HCT116 (cell line): Measurements from ENCODE around the gene FAM193B. TPM values are rescaled to one million over a fixed set of nuclear protein-coding genes. Genes with fewer than 3 reads are reported as not detected.

ENCODE experiments used
- ATAC-seq: fragments of 200-7000 bp; cut with Tn5 transposase; 2 replicates; pipeline ENCODE4 v1.9.1; 2020; ENCODE audit warnings: mild to moderate bottlenecking, moderate library complexity
- Bru-seq: library from RNA; stranded (reverse); fragments of 400-500 nt; gene quantifications from one replicate; lab custom pipeline; 2021; lab: Mats Ljungman, UMichigan
- BruChase-seq, 2 experiments: library from RNA; stranded (reverse); fragments of 400-500 nt; gene quantifications; one replicate each; lab custom pipeline; 2021; lab: Mats Ljungman, UMichigan
- BruUV-seq: library from RNA; stranded (reverse); fragments of 400-500 nt; replicated peaks from 2 replicates; lab custom pipeline; 2021; lab: Mats Ljungman, UMichigan
- CTCF ChIA-PET: fragments of 300-600 bp; sonication (Branson Sonifier 250); formaldehyde crosslinking; loops from one replicate; lab custom pipeline; 2021; ENCODE audit warnings: antibody characterized with exemption; lab: Charles Lee
- POLR2A ChIA-PET: fragments of 300-600, 350-600 bp; sonication (Branson Sonifier 250); formaldehyde crosslinking; loops from one replicate; lab custom pipeline; 2021; ENCODE audit warnings: antibody characterized with exemption; lab: Charles Lee
- RAD21 ChIA-PET, 2 experiments: fragments of 300-600 bp; sonication (Branson Sonifier 250); formaldehyde crosslinking; loops; one replicate each; lab custom pipeline; 2023; ENCODE audit warnings: low total read pairs in 2 of 2; ENCODE audit not compliant: uncharacterized antibody in 2 of 2, unreplicated experiment in 2 of 2, low non-redundant PET in 1 of 2; lab: Charles Lee
- DNase-seq: peaks from one replicate; pipeline ENCODE4 v3.0.0-alpha.2; 2010; ENCODE audit warnings: low read depth, low spot score
- H2AFZ ChIP-seq: fragments of 200-600 bp; shearing (Covaris generic), sonication (generic); 2 replicates; pipeline ENCODE4 v1.6.1; 2017; ENCODE audit warnings: low read depth, mixed run types, mixed read lengths, antibody characterized with exemption, low read length; ENCODE audit not compliant: poor library complexity, severe bottlenecking
- H3K27ac ChIP-seq: 2 replicates; pipeline ENCODE4 v1.5.1; 2012; ENCODE audit warnings: low read depth, low read length
- H3K27me3 ChIP-seq: fragments of 200-600 bp; sonication (generic); 2 replicates; pipeline ENCODE4 v1.6.1; 2016; ENCODE audit warnings: mixed run types, low read length, mixed read lengths; ENCODE audit not compliant: insufficient read depth
- H3K36me3 ChIP-seq, 2 experiments: fragments of 200-500 bp in 1 of 2; fragments of 200-600 bp in 1 of 2; sonication (Bioruptor generic) in 1 of 2; sonication (generic) in 1 of 2; 2 replicates each; pipeline versions ENCODE4 v1.5.1 to v1.6.1; 2014 to 2016; ENCODE audit warnings: low read length in 2 of 2, inconsistent platforms in 1 of 2, mixed read lengths in 1 of 2, mixed run types in 1 of 2; ENCODE audit not compliant: insufficient read depth in 2 of 2, control insufficient read depth in 1 of 2
- H3K4me1 ChIP-seq, 2 experiments: fragments of 200-600 bp in 1 of 2; sonication (generic) in 1 of 2; 2 replicates each; pipeline versions ENCODE4 v1.5.1 to v1.6.1; 2012 to 2017; ENCODE audit warnings: low read length in 2 of 2, inconsistent platforms in 1 of 2, mild to moderate bottlenecking in 1 of 2, mixed read lengths in 1 of 2, mixed run types in 1 of 2, moderate library complexity in 1 of 2; ENCODE audit not compliant: insufficient read depth in 2 of 2, control insufficient read depth in 1 of 2
- H3K4me2 ChIP-seq: fragments of 200-600 bp; sonication (generic); 2 replicates; pipeline ENCODE4 v1.6.1; 2017; ENCODE audit warnings: mixed run types, low read length, mixed read lengths
- H3K4me3 ChIP-seq, 2 experiments: fragments of 200-600 bp in 1 of 2; sonication (generic) in 1 of 2; replicated peaks in 1 of 2; 2 replicates each; pipeline ENCODE4 v1.5.1; 2011 to 2016; ENCODE audit warnings: low read length in 2 of 2, control low read depth in 1 of 2, low read depth in 1 of 2, mild to moderate bottlenecking in 1 of 2, mixed read lengths in 1 of 2, mixed run types in 1 of 2
- H3K79me2 ChIP-seq: fragments of 200-600 bp; sonication (generic); 2 replicates; pipeline ENCODE4 v1.6.1; 2017; ENCODE audit warnings: mild to moderate bottlenecking, mixed run types, low read length, moderate library complexity, mixed read lengths; ENCODE audit not compliant: insufficient read depth
- H3K9ac ChIP-seq: fragments of 200-600 bp; sonication (generic); 2 replicates; pipeline ENCODE4 v1.6.1; 2016; ENCODE audit warnings: low read length, mixed read lengths
- H3K9me2 ChIP-seq: fragments of 200-600 bp; sonication (generic), shearing (Covaris generic); 2 replicates; pipeline ENCODE4 v1.6.1; 2017; ENCODE audit warnings: mixed run types, mild to moderate bottlenecking, moderate library complexity; ENCODE audit not compliant: insufficient read depth
- H3K9me3 ChIP-seq, 2 experiments: fragments of 200-500 bp in 1 of 2; fragments of 200-600 bp in 1 of 2; sonication (Bioruptor generic) in 1 of 2; sonication (generic) in 1 of 2; 2 replicates each; pipeline ENCODE4 v1.6.1; 2014 to 2017; ENCODE audit warnings: low read length in 2 of 2, mixed read lengths in 2 of 2, inconsistent platforms in 1 of 2, low read depth in 1 of 2, mild to moderate bottlenecking in 1 of 2, mixed run types in 1 of 2, moderate library complexity in 1 of 2; ENCODE audit not compliant: control insufficient read depth in 1 of 2, insufficient read depth in 1 of 2
- H4K20me1 ChIP-seq: fragments of 200-600 bp; sonication (generic), shearing (Covaris generic); 2 replicates; pipeline ENCODE4 v1.6.1; 2017; ENCODE audit warnings: mixed run types, mild to moderate bottlenecking, moderate library complexity; ENCODE audit not compliant: insufficient read depth
- CBX3 ChIP-seq: IDR thresholded peaks from 2 replicates; pipeline ENCODE4 v1.6.1; 2012; ENCODE audit warnings: low read depth
- CEBPB ChIP-seq: IDR thresholded peaks from 2 replicates; pipeline ENCODE4 v1.6.1; 2012; ENCODE audit warnings: low read depth
- EGR1 ChIP-seq: IDR thresholded peaks from 2 replicates; pipeline ENCODE4 v1.6.1; 2012; ENCODE audit warnings: low read depth
- ELF1 ChIP-seq: IDR thresholded peaks from 2 replicates; pipeline ENCODE4 v1.6.1; 2012; ENCODE audit warnings: low read depth, borderline replicate concordance
- EZH2 ChIP-seq: fragments of 200-600 bp; sonication (generic); IDR thresholded peaks from 2 replicates; pipeline ENCODE4 v1.6.1; 2017; ENCODE audit warnings: antibody characterized with exemption, mixed run types
- EZH2phosphoT487 ChIP-seq: fragments of 200-600 bp; IDR thresholded peaks from 2 replicates; pipeline ENCODE4 v1.6.1; 2018; ENCODE audit warnings: antibody characterized with exemption, borderline replicate concordance
- FOSL1 ChIP-seq: IDR thresholded peaks from 2 replicates; pipeline ENCODE4 v1.6.1; 2012; ENCODE audit warnings: low read depth
- JUND ChIP-seq: IDR thresholded peaks from 2 replicates; pipeline ENCODE4 v1.6.1; 2012
- POLR2A ChIP-seq: IDR thresholded peaks from 2 replicates; pipeline ENCODE4 v1.7.0; 2011; ENCODE audit warnings: borderline replicate concordance; ENCODE audit not compliant: insufficient read depth, insufficient read length; ENCODE audit errors: extremely low read depth
- POLR2AphosphoS5 ChIP-seq: IDR thresholded peaks from 2 replicates; pipeline ENCODE4 v1.6.1; 2011; ENCODE audit warnings: mild to moderate bottlenecking, low read depth, low read length, moderate library complexity
- RAD21 ChIP-seq: IDR thresholded peaks from 2 replicates; pipeline ENCODE4 v1.6.1; 2012; ENCODE audit warnings: low read depth, mild to moderate bottlenecking
- SIN3A ChIP-seq: IDR thresholded peaks from 2 replicates; pipeline ENCODE4 v1.6.1; 2012; ENCODE audit warnings: low read depth
- YY1 ChIP-seq: IDR thresholded peaks from 2 replicates; pipeline ENCODE4 v1.6.1; 2011; ENCODE audit warnings: low read length, low read depth, moderate library complexity, mild to moderate bottlenecking; ENCODE audit not compliant: insufficient replicate concordance; ENCODE audit errors: extremely low read depth
- ZFX ChIP-seq: fragments of 450-650 bp; IDR thresholded peaks from 2 replicates; pipeline ENCODE4 v1.6.1; 2017
- intact Hi-C: fragments of 100-400 bp; cut with micrococcal nuclease; formaldehyde crosslinking; loops from 2 replicates; pipeline ENCODE4 v1.10.0; 2022
- long read RNA-seq: library from polyadenylated mRNA; unstranded; transcript quantifications from one replicate; pipeline ENCODE4 v2.0.0, GENCODE V29; 2021; ENCODE audit not compliant: unreplicated experiment
- polyA plus RNA-seq: library from polyadenylated mRNA; unstranded; fragments of >200 nt; gene quantifications from 2 replicates; pipeline ENCODE4 v1.2.1, GENCODE V29; 2012; ENCODE audit warnings: missing spikeins
- total RNA-seq: library from RNA; stranded (reverse); gene quantifications from one replicate; pipeline ENCODE4 v1.2.1, GENCODE V29; 2021; ENCODE audit not compliant: unreplicated experiment
- TF ChIP-seq, protein P1 (sequence below), 3 experiments: fragments of 200-600 bp in 1 of 3; sonication (generic) in 1 of 3; IDR thresholded peaks in 2 of 3; conservative IDR thresholded peaks in 1 of 3; 2 replicates each; pipeline ENCODE4 v1.5.1; 2012 to 2017; ENCODE audit warnings: low read depth in 2 of 3, low read length in 2 of 3, antibody characterized with exemption in 1 of 3, borderline replicate concordance in 1 of 3, control low read depth in 1 of 3, mild to moderate bottlenecking in 1 of 3, mixed read lengths in 1 of 3, mixed run types in 1 of 3, moderate library complexity in 1 of 3; ENCODE audit not compliant: insufficient read depth in 1 of 3
- TF ChIP-seq, protein P2 (sequence below): IDR thresholded peaks from 2 replicates; pipeline ENCODE4 v1.6.1; 2011; ENCODE audit warnings: mild to moderate bottlenecking, low read length, moderate library complexity; ENCODE audit not compliant: insufficient replicate concordance; ENCODE audit errors: extremely low read depth
- TF ChIP-seq, protein P3 (sequence below): IDR thresholded peaks from 2 replicates; pipeline ENCODE4 v1.6.1; 2012; ENCODE audit warnings: low read depth
- TF ChIP-seq, protein P4 (sequence below): IDR thresholded peaks from 2 replicates; pipeline ENCODE4 v1.6.1; 2012

The FAM193B gene
- total RNA-seq (54.0 TPM), Bru-seq, nascent RNA (percentile 74 among the genes with signal in this experiment), BruChase-seq, experiment 1, labeled RNA remaining after a 6-hour chase (percentile 70 among the genes with signal in this experiment), BruChase-seq, experiment 2, labeled RNA remaining after a 2-hour chase (percentile 77 among the genes with signal in this experiment)
- 51.8 and 53.5 TPM in 2 replicates for polyA plus RNA-seq
- long read RNA-seq, transcript FAM193B-204 (4 exons, 1,870 nt), result major isoform, 5 of 56 reads
- long read RNA-seq, partial matches to known transcripts, result 16 of 56 reads
- long read RNA-seq, other reads (novel, unspliced or antisense), result 32 of 56 reads

DNA sequence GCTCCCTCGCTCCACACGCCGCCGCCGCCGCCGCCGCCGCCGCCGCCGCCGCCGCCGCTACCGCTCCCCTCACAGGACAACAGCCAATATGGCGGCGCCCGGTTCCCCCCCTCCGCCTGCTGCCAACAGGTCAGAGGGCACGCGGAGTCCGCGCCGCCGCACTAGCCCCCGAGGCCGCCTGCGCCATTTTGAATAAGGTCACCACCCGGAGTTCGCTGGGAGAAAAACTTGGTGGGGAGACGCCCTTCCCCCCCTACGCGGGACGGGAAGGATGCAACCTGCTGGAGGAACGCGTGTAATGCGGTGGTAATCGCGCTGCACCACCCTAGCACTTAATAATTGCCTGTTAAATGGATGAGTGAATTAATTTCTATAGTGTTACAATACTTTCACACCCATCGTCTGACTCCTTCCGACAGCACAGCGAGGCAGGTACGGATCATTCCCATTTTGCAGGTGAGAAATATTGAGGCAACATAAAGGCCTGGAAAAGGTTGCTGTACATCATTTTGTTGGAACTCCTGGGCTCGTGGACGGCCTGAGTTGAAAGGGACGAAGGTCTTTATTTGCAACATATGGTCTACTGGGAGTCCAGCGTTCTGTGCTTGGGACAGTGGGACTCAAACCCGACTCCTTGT lies at the start of gene FAM193B:
Gene FAM193B (minus strand): TSS at position 90 of the 638 bp plus-strand sequence. CDS start 105 bp downstream, outside the sequence.
- ChIA-PET POLR2A (no interaction called here), CTCF (no interaction called here), RAD21 (no interaction called here)
- H3K27ac ChIP-seq, result peak within 1 kb of the TSS; percentile 68; the same call in 1 of the 2 replicates
- H3K9ac ChIP-seq, result peak within 1 kb of the TSS; percentile 80
- peak; percentile 96 for ATAC-seq
- peak within 1 kb of the TSS; percentile 98 for H2AFZ ChIP-seq
- BruUV-seq, result TSS peak; percentile 74
- H3K4me2 ChIP-seq, result peak within 1 kb of the TSS; percentile 94
- intact Hi-C loops, result no loop called here
- no peaks in the 10 kb centered on the region for H3K9me3 ChIP-seq
- no peaks in the 10 kb centered on the region for H3K27me3 ChIP-seq
- peak within 1 kb of the TSS; percentile 86 to 93 for H3K4me3 ChIP-seq
- no peaks in the 10 kb centered on the region for H4K20me1 ChIP-seq
- no peaks in the 10 kb centered on the region for H3K9me2 ChIP-seq
- peaks cover 11 to 22% of the 10 kb centered on the region in 2 experiments; a peak in 3 of 4 replicates for H3K4me1 ChIP-seq
- peak; percentile 80 for DNase-seq
- H3K36me3 ChIP-seq, result peaks cover 0 to 4% of the 10 kb centered on the region in 2 experiments; a peak in 1 of 4 replicates
- peaks cover 41% of the 10 kb centered on the region for H3K79me2 ChIP-seq
- TF ChIP-seq RAD21 (no peak), ZFX (0 out of 2 replicates have a peak, but pooled peaks have one; percentile 27), POLR2AphosphoS5 (peak; percentile 61; the same call in 1 of the 2 replicates), SIN3A (no peak), CBX3 (peak; percentile 52; the same call in 1 of the 2 replicates), EZH2phosphoT487 (no peak), ELF1 (no peak), EZH2 (no peak), POLR2A (no peak), CEBPB (no peak), YY1 (peak; percentile 99), FOSL1 (no peak), EGR1 (peak; percentile 73), JUND (no peak)
- TF ChIP-seq, protein P1, sequence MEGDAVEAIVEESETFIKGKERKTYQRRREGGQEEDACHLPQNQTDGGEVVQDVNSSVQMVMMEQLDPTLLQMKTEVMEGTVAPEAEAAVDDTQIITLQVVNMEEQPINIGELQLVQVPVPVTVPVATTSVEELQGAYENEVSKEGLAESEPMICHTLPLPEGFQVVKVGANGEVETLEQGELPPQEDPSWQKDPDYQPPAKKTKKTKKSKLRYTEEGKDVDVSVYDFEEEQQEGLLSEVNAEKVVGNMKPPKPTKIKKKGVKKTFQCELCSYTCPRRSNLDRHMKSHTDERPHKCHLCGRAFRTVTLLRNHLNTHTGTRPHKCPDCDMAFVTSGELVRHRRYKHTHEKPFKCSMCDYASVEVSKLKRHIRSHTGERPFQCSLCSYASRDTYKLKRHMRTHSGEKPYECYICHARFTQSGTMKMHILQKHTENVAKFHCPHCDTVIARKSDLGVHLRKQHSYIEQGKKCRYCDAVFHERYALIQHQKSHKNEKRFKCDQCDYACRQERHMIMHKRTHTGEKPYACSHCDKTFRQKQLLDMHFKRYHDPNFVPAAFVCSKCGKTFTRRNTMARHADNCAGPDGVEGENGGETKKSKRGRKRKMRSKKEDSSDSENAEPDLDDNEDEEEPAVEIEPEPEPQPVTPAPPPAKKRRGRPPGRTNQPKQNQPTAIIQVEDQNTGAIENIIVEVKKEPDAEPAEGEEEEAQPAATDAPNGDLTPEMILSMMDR (IDR thresholded peaks at IDR 0.05 in 2 of 3, conservative IDR thresholded peaks at IDR 0.05 in 1 of 3; ENCODE audit: borderline replicate concordance in 1 of 3, insufficient read depth in 1 of 3, low read depth in 2 of 3, low read length in 2 of 3), result peak in 2 of 3 experiments; percentile 17 to 30; a peak in 2 of 6 replicates
- TF ChIP-seq, protein P2, sequence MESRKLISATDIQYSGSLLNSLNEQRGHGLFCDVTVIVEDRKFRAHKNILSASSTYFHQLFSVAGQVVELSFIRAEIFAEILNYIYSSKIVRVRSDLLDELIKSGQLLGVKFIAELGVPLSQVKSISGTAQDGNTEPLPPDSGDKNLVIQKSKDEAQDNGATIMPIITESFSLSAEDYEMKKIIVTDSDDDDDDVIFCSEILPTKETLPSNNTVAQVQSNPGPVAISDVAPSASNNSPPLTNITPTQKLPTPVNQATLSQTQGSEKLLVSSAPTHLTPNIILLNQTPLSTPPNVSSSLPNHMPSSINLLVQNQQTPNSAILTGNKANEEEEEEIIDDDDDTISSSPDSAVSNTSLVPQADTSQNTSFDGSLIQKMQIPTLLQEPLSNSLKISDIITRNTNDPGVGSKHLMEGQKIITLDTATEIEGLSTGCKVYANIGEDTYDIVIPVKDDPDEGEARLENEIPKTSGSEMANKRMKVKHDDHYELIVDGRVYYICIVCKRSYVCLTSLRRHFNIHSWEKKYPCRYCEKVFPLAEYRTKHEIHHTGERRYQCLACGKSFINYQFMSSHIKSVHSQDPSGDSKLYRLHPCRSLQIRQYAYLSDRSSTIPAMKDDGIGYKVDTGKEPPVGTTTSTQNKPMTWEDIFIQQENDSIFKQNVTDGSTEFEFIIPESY, result no peak
- TF ChIP-seq, protein P3, sequence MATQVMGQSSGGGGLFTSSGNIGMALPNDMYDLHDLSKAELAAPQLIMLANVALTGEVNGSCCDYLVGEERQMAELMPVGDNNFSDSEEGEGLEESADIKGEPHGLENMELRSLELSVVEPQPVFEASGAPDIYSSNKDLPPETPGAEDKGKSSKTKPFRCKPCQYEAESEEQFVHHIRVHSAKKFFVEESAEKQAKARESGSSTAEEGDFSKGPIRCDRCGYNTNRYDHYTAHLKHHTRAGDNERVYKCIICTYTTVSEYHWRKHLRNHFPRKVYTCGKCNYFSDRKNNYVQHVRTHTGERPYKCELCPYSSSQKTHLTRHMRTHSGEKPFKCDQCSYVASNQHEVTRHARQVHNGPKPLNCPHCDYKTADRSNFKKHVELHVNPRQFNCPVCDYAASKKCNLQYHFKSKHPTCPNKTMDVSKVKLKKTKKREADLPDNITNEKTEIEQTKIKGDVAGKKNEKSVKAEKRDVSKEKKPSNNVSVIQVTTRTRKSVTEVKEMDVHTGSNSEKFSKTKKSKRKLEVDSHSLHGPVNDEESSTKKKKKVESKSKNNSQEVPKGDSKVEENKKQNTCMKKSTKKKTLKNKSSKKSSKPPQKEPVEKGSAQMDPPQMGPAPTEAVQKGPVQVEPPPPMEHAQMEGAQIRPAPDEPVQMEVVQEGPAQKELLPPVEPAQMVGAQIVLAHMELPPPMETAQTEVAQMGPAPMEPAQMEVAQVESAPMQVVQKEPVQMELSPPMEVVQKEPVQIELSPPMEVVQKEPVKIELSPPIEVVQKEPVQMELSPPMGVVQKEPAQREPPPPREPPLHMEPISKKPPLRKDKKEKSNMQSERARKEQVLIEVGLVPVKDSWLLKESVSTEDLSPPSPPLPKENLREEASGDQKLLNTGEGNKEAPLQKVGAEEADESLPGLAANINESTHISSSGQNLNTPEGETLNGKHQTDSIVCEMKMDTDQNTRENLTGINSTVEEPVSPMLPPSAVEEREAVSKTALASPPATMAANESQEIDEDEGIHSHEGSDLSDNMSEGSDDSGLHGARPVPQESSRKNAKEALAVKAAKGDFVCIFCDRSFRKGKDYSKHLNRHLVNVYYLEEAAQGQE, result no peak
- TF ChIP-seq, protein P4, sequence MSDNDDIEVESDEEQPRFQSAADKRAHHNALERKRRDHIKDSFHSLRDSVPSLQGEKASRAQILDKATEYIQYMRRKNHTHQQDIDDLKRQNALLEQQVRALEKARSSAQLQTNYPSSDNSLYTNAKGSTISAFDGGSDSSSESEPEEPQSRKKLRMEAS, result 0 out of 2 replicates have a peak, but pooled peaks have one; percentile 16
